NB4 (cell line): Measurements from ENCODE around the gene CYP2S1.
"Not testable (repeated sequence)": the region's sequence is repeated elsewhere in the genome, so short reads cannot be mapped to it uniquely, and the experiment has no call there.

ENCODE experiments used
- DNase-seq: peaks from one replicate; pipeline ENCODE4 v3.0.0; 2010; ENCODE audit warnings: low read depth
- H3K4me3 ChIP-seq: one replicate; pipeline ENCODE4 v1.5.1; 2011; ENCODE audit warnings: mild to moderate bottlenecking, low read depth, low read length, moderate library complexity
- CTCF ChIP-seq: IDR thresholded peaks from one replicate; pipeline ENCODE4 v1.5.1; 2012; ENCODE audit warnings: low read depth, low read length
- MAX ChIP-seq: IDR thresholded peaks from 2 replicates; pipeline ENCODE4 v1.6.1; 2011; ENCODE audit warnings: low read depth, low read length
- MYC ChIP-seq: IDR thresholded peaks from 2 replicates; pipeline ENCODE4 v1.6.1; 2011; ENCODE audit warnings: low read depth, low read length
- POLR2A ChIP-seq: IDR thresholded peaks from 2 replicates; pipeline ENCODE4 v1.6.1; 2011; ENCODE audit warnings: mild to moderate bottlenecking; ENCODE audit not compliant: insufficient read length; ENCODE audit errors: extremely low read depth

Gene CYP2S1

GRCh38 chr19:41192574-41193429, at the start of gene CYP2S1:
Gene CYP2S1 (plus strand): TSS chr19:41193219. CDS start chr19:41193265, 46 bp downstream.
- no peak within 1 kb of the TSS for H3K4me3 ChIP-seq
- no peak for TF ChIP-seq MYC
- no peak for TF ChIP-seq CTCF
- no peak for TF ChIP-seq POLR2A
- TF ChIP-seq MAX = no peak
- no peak for DNase-seq

GRCh38 chr19:41144403-41144802, 48.6 kb upstream of the CYP2S1 start:
- TF ChIP-seq MAX = no peak
- peak; percentile 48; the same call in 1 of the 2 replicates for TF ChIP-seq MYC
- peak; percentile 62 for TF ChIP-seq CTCF
- peak; percentile 76 for DNase-seq
- no peak overlapping the region for H3K4me3 ChIP-seq

- TF ChIP-seq POLR2A = no peak
- TF ChIP-seq MAX = no peak
- TF ChIP-seq MYC = no peak
- TF ChIP-seq CTCF = no peak
- no peak overlapping the region for H3K4me3 ChIP-seq
- DNase-seq = no peak
Measured at GRCh38 chr19:41149831-41150230, 43.2 kb upstream of the CYP2S1 start.

GRCh38 chr19:41150986-41151385, 42.0 kb upstream of the CYP2S1 start:
- DNase-seq, H3K4me3 ChIP-seq: not testable (repeated sequence)

GRCh38 chr19:41154060-41154459, 39.0 kb upstream of the CYP2S1 start:
- TF ChIP-seq CTCF = no peak
- TF ChIP-seq POLR2A = no peak
- TF ChIP-seq MYC = no peak
- no peak overlapping the region for H3K4me3 ChIP-seq
- no peak for DNase-seq

GRCh38 chr19:41156207-41156606, 36.8 kb upstream of the CYP2S1 start:
- no peak overlapping the region for H3K4me3 ChIP-seq
- TF ChIP-seq POLR2A (no peak), CTCF (no peak), MYC (no peak), MAX (no peak)
- DNase-seq = no peak
